Keratinocyte (primary cell): Measurements from ENCODE around the gene NGF. TPM values are rescaled to one million over a fixed set of nuclear protein-coding genes. Genes with fewer than 3 reads are reported as not detected.
A peak's percentile ranks its signal among the peaks of the same experiment; 100 is the strongest.

Source experiments
- DNase-seq: peaks from one replicate; pipeline ENCODE4 v3.0.0-alpha.2; 2011; ENCODE audit warnings: low read depth, missing footprints, low spot score
- FAIRE-seq: peaks from 2 replicates; lab custom pipeline; 2011; peaks lifted over from hg19 to GRCh38; lab: Jason Lieb, UNC
- H2AFZ ChIP-seq: 2 replicates; pipeline ENCODE4 v1.6.0; 2012; ENCODE audit warnings: low read length, control low read depth, inconsistent platforms; ENCODE audit not compliant: control insufficient read depth
- H3K27ac ChIP-seq: 2 replicates; pipeline ENCODE4 v1.5.1; 2011; ENCODE audit warnings: low read length; ENCODE audit not compliant: control insufficient read depth, insufficient read depth
- H3K27me3 ChIP-seq: 3 replicates; pipeline ENCODE4 v1.6.0; 2011; ENCODE audit warnings: low read length; ENCODE audit not compliant: control insufficient read depth, insufficient read depth; ENCODE audit errors: extremely low read depth
- H3K36me3 ChIP-seq, 2 experiments: 2 replicates in 1 of 2; 3 replicates in 1 of 2; pipeline ENCODE4 v1.5.1; 2011; ENCODE audit warnings: low read length in 2 of 2, mild to moderate bottlenecking in 1 of 2; ENCODE audit not compliant: control insufficient read depth in 2 of 2, insufficient read depth in 2 of 2; ENCODE audit errors: extremely low read depth in 1 of 2
- H3K4me1 ChIP-seq: 3 replicates; pipeline ENCODE4 v1.5.1; 2011; ENCODE audit warnings: low read length; ENCODE audit not compliant: control insufficient read depth, insufficient read depth; ENCODE audit errors: extremely low read depth
- H3K4me2 ChIP-seq: 3 replicates; pipeline ENCODE4 v1.6.0; 2011; ENCODE audit warnings: low read depth, low read length; ENCODE audit not compliant: control insufficient read depth, insufficient read depth; ENCODE audit errors: extremely low read depth
- H3K4me3 ChIP-seq, 3 experiments: fragments of 200-600 bp in 1 of 3; sonication (generic) in 1 of 3; 2 replicates in 2 of 3; 3 replicates in 1 of 3; pipeline ENCODE4 v1.5.1; 2011 to 2016; ENCODE audit warnings: low read length in 3 of 3, mild to moderate bottlenecking in 3 of 3, control low read depth in 2 of 3, inconsistent platforms in 1 of 3, low read depth in 1 of 3, mixed read lengths in 1 of 3, mixed run types in 1 of 3, moderate library complexity in 1 of 3; ENCODE audit not compliant: control insufficient read depth in 2 of 3, insufficient read depth in 2 of 3; ENCODE audit errors: extremely low read depth in 1 of 3
- H3K79me2 ChIP-seq: 2 replicates; pipeline ENCODE4 v1.6.0; 2012; ENCODE audit warnings: low read length; ENCODE audit not compliant: control insufficient read depth, insufficient read depth
- H3K9ac ChIP-seq: 3 replicates; pipeline ENCODE4 v1.6.0; 2011; ENCODE audit warnings: low read length; ENCODE audit not compliant: control insufficient read depth, insufficient read depth; ENCODE audit errors: extremely low read depth
- H3K9me1 ChIP-seq: 3 replicates; pipeline ENCODE4 v1.6.0; 2011; ENCODE audit warnings: low read length; ENCODE audit not compliant: control insufficient read depth, insufficient read depth; ENCODE audit errors: extremely low read depth
- H3K9me3 ChIP-seq: 2 replicates; pipeline ENCODE4 v1.5.1; 2012; ENCODE audit warnings: low read depth, low read length; ENCODE audit not compliant: control insufficient read depth
- H4K20me1 ChIP-seq: 3 replicates; pipeline ENCODE4 v1.6.0; 2011; ENCODE audit warnings: low read length; ENCODE audit not compliant: control insufficient read depth, insufficient read depth; ENCODE audit errors: extremely low read depth
- EZH2 ChIP-seq: IDR thresholded peaks from one replicate; pipeline ENCODE4 v1.6.1; 2012; ENCODE audit warnings: inconsistent platforms, mild to moderate bottlenecking, low read length, moderate library complexity
- dilution Hi-C: fragments of 300-500 bp; cut with MboI; formaldehyde crosslinking; loops from one replicate; pipeline ENCODE4 v1.7.0; 2020; ENCODE audit warnings: low sequenced_read_pairs; ENCODE audit not compliant: extremely low pct_ligation_motif_present
- polyA plus RNA-seq, 5 experiments: library from polyadenylated mRNA; depleted of rRNA in 3 of 5; stranded (reverse) in 3 of 5; stranded (forward) in 1 of 5; unstranded in 1 of 5; fragments of >200 nt; gene quantifications; 1 replicate in 1 of 5; 2 replicates in 3 of 5; 3 replicates in 1 of 5; pipeline versions ENCODE4 v1.2.1 to v1.2.3, GENCODE V29; 2011 to 2012; ENCODE audit warnings: missing spikeins in 2 of 5, low read depth in 1 of 5, low replicate concordance in 1 of 5
- TF ChIP-seq, protein P1 (sequence below), 3 experiments: IDR thresholded peaks in 1 of 3; conservative IDR thresholded peaks in 1 of 3; optimal IDR thresholded peaks in 1 of 3; 2 replicates in 2 of 3; 3 replicates in 1 of 3; pipeline versions ENCODE3 to v1.5.1; 2011; ENCODE audit warnings: low read length in 3 of 3, mild to moderate bottlenecking in 3 of 3, moderate library complexity in 2 of 3, control low read depth in 1 of 3, inconsistent platforms in 1 of 3; ENCODE audit not compliant: insufficient read depth in 2 of 3; ENCODE audit errors: extremely low read depth in 1 of 3

The NGF gene
- polyA plus RNA-seq, 1 donor (not counting 4 experiments of a cell fraction or from before 2014, with no cell fraction given), result 1.2 TPM

DNA sequence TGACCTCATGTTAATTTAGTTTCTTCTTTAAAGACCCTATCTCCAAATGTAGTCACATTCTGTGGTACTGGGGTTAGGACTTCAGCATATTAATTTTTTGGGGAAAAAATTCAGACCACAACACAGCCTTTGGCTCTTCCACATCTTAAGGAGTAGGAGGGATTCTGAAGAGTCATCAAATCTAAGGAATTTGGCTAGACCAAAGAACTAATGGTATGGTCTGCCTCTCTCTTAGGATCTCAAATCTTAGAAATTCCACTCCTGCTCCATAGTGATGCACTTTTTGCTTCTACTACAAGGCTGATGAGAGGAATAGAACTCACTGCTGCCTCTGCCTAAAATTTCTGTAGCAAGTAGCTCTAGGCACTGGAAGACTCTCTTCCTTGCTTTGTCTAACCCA, 80.5 kb downstream of the NGF start:
- Histone ChIP-seq H3K27ac (peak overlapping the region; percentile 10), H2AFZ (no peak overlapping the region), H3K27me3 (no peaks in the 10 kb centered on the region), H4K20me1 (no peaks in the 10 kb centered on the region), H3K36me3 (no peaks in the 10 kb centered on the region), H3K4me2 (no peak overlapping the region), H3K9ac (no peak overlapping the region), H3K9me3 (peaks cover 15% of the 10 kb centered on the region), H3K79me2 (no peaks in the 10 kb centered on the region), H3K9me1 (no peaks in the 10 kb centered on the region), H3K4me1 (no peaks in the 10 kb centered on the region), H3K4me3 (no peak overlapping the region)
- DNase-seq, result no peak
- FAIRE-seq, result no peak
- dilution Hi-C loops, result no loop called here
- no peak for TF ChIP-seq EZH2
- TF ChIP-seq, protein P1, sequence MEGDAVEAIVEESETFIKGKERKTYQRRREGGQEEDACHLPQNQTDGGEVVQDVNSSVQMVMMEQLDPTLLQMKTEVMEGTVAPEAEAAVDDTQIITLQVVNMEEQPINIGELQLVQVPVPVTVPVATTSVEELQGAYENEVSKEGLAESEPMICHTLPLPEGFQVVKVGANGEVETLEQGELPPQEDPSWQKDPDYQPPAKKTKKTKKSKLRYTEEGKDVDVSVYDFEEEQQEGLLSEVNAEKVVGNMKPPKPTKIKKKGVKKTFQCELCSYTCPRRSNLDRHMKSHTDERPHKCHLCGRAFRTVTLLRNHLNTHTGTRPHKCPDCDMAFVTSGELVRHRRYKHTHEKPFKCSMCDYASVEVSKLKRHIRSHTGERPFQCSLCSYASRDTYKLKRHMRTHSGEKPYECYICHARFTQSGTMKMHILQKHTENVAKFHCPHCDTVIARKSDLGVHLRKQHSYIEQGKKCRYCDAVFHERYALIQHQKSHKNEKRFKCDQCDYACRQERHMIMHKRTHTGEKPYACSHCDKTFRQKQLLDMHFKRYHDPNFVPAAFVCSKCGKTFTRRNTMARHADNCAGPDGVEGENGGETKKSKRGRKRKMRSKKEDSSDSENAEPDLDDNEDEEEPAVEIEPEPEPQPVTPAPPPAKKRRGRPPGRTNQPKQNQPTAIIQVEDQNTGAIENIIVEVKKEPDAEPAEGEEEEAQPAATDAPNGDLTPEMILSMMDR (optimal IDR thresholded peaks at IDR 0.05 in 1 of 3, IDR thresholded peaks at IDR 0.05 in 1 of 3, conservative IDR thresholded peaks at IDR 0.05 in 1 of 3; ENCODE audit: extremely low read depth in 1 of 3, insufficient read depth in 2 of 3, low read length in 3 of 3), result no peak

DNA sequence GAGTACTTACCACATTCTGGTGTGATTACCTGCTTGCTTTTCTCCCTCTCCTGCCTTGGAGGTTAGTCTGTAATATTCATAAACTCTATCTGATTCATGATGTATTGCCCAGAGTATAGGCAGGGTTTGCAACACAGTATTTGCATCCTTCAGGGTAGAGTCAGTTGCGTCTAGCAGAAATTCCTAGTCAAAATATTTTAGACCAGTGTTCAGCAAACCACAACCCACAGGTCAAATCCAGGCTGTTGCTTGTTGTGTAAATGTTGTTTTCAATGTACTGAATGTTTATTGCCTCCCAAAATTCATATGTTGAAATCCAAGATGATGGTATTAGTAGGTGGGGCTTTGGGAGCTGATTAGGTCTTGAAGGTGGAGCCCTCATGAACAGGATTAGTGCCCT, 82.9 kb downstream of the NGF start:
- no peaks in the 10 kb centered on the region for H3K79me2 ChIP-seq
- FAIRE-seq (no peak), DNase-seq (no peak)
- no peak overlapping the region for H3K9ac ChIP-seq
- no peaks in the 10 kb centered on the region for H3K27me3 ChIP-seq
- H3K9me3 ChIP-seq, result peaks cover 15% of the 10 kb centered on the region
- H3K4me3 ChIP-seq, result no peak overlapping the region
- H3K4me1 ChIP-seq, result peaks cover 10% of the 10 kb centered on the region
- no peaks in the 10 kb centered on the region for H3K36me3 ChIP-seq
- H4K20me1 ChIP-seq, result no peaks in the 10 kb centered on the region
- H3K9me1 ChIP-seq, result no peaks in the 10 kb centered on the region
- TF ChIP-seq, protein P1 (optimal IDR thresholded peaks at IDR 0.05 in 1 of 3, IDR thresholded peaks at IDR 0.05 in 1 of 3, conservative IDR thresholded peaks at IDR 0.05 in 1 of 3; ENCODE audit: extremely low read depth in 1 of 3, insufficient read depth in 2 of 3, low read length in 3 of 3), result no peak
- TF ChIP-seq EZH2, result no peak
- H2AFZ ChIP-seq, result no peak overlapping the region
- H3K4me2 ChIP-seq, result no peak overlapping the region
- dilution Hi-C loops, result no loop called here
- H3K27ac ChIP-seq, result no peak overlapping the region
